Measurements from ENCODE around the gene TBL3. TPM values are rescaled to one million over a fixed set of nuclear protein-coding genes. Genes with fewer than 3 reads are reported as not detected.

The TBL3 gene
- total RNA-seq, 1 experiment from 2014 or later: 73.4 TPM

DNA sequence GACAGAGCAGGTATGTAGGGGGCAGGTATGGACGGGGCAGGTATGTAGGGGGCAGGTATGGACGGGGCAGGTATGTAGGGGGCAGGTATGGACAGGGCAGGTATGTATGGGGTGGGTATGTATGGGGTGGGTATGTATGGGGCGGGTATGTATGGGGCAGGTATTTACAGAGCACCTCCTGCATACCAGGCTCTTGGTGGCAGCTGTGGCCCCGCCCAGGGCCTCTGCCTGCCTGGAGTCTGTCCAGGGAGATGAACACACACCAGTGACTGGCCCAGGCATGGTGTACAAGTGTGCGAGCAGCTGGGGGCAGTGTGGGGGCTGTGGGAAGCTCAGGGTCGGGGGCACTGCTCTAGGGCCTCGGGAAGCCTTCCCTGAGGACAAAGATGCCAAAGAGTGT lies 21.8 kb upstream of the TBL3 start:
- Mint-ChIP-seq H3K9me3 (no peaks in the 10 kb centered on the region), H3K36me3 (no peaks in the 10 kb centered on the region), H3K27me3 (ENCODE audit: low read depth) (peaks cover 8% of the 10 kb centered on the region; the same call in 1 of the 2 replicates), H3K4me1 (peaks cover 4% of the 10 kb centered on the region), H3K27ac (no peak overlapping the region), H3K4me3 (no peak overlapping the region)
- no peak for TF ChIP-seq ZNF671 (CRISPR knock-in tag; IDR thresholded peaks at IDR 0.05)
- TF ChIP-seq TP53 (CRISPR knock-in tag; IDR thresholded peaks at IDR 0.05): no peak
- TF ChIP-seq SMAD4 (CRISPR knock-in tag; IDR thresholded peaks at IDR 0.05): no peak
- TF ChIP-seq HMGA2 (CRISPR knock-in tag; IDR thresholded peaks at IDR 0.05): no peak
- TF ChIP-seq ETV6 (CRISPR knock-in tag; IDR thresholded peaks at IDR 0.05): no peak
- TF ChIP-seq RORB (CRISPR knock-in tag; IDR thresholded peaks at IDR 0.05): no peak
- no peak for TF ChIP-seq JAZF1 (CRISPR knock-in tag; IDR thresholded peaks at IDR 0.05)
- TF ChIP-seq ZNF396 (CRISPR knock-in tag; IDR thresholded peaks at IDR 0.05; ENCODE audit: borderline replicate concordance): no peak
- TF ChIP-seq SMAD3 (CRISPR knock-in tag; IDR thresholded peaks at IDR 0.05; ENCODE audit: borderline replicate concordance): no peak
- TF ChIP-seq ZNF263 (CRISPR knock-in tag; IDR thresholded peaks at IDR 0.05; ENCODE audit: low read depth): no peak
- no peak for TF ChIP-seq FOXK1 (CRISPR knock-in tag; IDR thresholded peaks at IDR 0.05)
- ChIA-PET CTCF (interaction anchor here (1.0 to 3.8 kb wide), 2 partner anchors 8 to 21 kb away, joined by 3 to 29 read pairs; partner anchors contain the start of gene MSRB1), POLR2A (no interaction called here)
- ATAC-seq (no peak), DNase-seq (ENCODE audit: low spot score) (no peak)

GRCh38 chr16:1950559-1950958 lies 21.3 kb upstream of the TBL3 start:
- Mint-ChIP-seq H3K27me3 (ENCODE audit: low read depth) (peaks cover 8% of the 10 kb centered on the region; the same call in 1 of the 2 replicates), H3K4me1 (peaks cover 4% of the 10 kb centered on the region), H3K27ac (no peak overlapping the region), H3K9me3 (no peaks in the 10 kb centered on the region), H3K4me3 (no peak overlapping the region), H3K36me3 (no peaks in the 10 kb centered on the region)
- DNase-seq (ENCODE audit: low spot score) (no peak), ATAC-seq (no peak)
- POLR2A ChIA-PET: no interaction called here
- CTCF ChIA-PET: interaction anchor here (1.0 to 3.8 kb wide), 2 partner anchors 9 to 21 kb away, joined by 3 to 29 read pairs; partner anchors contain the start of gene MSRB1
- TF ChIP-seq, protein P1, sequence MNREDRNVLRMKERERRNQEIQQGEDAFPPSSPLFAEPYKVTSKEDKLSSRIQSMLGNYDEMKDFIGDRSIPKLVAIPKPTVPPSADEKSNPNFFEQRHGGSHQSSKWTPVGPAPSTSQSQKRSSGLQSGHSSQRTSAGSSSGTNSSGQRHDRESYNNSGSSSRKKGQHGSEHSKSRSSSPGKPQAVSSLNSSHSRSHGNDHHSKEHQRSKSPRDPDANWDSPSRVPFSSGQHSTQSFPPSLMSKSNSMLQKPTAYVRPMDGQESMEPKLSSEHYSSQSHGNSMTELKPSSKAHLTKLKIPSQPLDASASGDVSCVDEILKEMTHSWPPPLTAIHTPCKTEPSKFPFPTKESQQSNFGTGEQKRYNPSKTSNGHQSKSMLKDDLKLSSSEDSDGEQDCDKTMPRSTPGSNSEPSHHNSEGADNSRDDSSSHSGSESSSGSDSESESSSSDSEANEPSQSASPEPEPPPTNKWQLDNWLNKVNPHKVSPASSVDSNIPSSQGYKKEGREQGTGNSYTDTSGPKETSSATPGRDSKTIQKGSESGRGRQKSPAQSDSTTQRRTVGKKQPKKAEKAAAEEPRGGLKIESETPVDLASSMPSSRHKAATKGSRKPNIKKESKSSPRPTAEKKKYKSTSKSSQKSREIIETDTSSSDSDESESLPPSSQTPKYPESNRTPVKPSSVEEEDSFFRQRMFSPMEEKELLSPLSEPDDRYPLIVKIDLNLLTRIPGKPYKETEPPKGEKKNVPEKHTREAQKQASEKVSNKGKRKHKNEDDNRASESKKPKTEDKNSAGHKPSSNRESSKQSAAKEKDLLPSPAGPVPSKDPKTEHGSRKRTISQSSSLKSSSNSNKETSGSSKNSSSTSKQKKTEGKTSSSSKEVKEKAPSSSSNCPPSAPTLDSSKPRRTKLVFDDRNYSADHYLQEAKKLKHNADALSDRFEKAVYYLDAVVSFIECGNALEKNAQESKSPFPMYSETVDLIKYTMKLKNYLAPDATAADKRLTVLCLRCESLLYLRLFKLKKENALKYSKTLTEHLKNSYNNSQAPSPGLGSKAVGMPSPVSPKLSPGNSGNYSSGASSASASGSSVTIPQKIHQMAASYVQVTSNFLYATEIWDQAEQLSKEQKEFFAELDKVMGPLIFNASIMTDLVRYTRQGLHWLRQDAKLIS (CRISPR knock-in tag; IDR thresholded peaks at IDR 0.05; ENCODE audit: borderline replicate concordance): no peak
- no peak for TF ChIP-seq GRHL2 (CRISPR knock-in tag; IDR thresholded peaks at IDR 0.05; ENCODE audit: insufficient replicate concordance, severe bottlenecking)
- TF ChIP-seq, protein P2, sequence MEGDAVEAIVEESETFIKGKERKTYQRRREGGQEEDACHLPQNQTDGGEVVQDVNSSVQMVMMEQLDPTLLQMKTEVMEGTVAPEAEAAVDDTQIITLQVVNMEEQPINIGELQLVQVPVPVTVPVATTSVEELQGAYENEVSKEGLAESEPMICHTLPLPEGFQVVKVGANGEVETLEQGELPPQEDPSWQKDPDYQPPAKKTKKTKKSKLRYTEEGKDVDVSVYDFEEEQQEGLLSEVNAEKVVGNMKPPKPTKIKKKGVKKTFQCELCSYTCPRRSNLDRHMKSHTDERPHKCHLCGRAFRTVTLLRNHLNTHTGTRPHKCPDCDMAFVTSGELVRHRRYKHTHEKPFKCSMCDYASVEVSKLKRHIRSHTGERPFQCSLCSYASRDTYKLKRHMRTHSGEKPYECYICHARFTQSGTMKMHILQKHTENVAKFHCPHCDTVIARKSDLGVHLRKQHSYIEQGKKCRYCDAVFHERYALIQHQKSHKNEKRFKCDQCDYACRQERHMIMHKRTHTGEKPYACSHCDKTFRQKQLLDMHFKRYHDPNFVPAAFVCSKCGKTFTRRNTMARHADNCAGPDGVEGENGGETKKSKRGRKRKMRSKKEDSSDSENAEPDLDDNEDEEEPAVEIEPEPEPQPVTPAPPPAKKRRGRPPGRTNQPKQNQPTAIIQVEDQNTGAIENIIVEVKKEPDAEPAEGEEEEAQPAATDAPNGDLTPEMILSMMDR (IDR thresholded peaks at IDR 0.05): no peak
- no peak for TF ChIP-seq ZNF138 (CRISPR knock-in tag; conservative IDR thresholded peaks at IDR 0.05)
- TF ChIP-seq CREB1 (CRISPR knock-in tag; IDR thresholded peaks at IDR 0.05): no peak
- TF ChIP-seq, protein P3, sequence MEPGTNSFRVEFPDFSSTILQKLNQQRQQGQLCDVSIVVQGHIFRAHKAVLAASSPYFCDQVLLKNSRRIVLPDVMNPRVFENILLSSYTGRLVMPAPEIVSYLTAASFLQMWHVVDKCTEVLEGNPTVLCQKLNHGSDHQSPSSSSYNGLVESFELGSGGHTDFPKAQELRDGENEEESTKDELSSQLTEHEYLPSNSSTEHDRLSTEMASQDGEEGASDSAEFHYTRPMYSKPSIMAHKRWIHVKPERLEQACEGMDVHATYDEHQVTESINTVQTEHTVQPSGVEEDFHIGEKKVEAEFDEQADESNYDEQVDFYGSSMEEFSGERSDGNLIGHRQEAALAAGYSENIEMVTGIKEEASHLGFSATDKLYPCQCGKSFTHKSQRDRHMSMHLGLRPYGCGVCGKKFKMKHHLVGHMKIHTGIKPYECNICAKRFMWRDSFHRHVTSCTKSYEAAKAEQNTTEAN (CRISPR knock-in tag; IDR thresholded peaks at IDR 0.05): no peak
- TF ChIP-seq PREB (CRISPR knock-in tag; IDR thresholded peaks at IDR 0.05; ENCODE audit: borderline replicate concordance): no peak
- TF ChIP-seq, protein P4, sequence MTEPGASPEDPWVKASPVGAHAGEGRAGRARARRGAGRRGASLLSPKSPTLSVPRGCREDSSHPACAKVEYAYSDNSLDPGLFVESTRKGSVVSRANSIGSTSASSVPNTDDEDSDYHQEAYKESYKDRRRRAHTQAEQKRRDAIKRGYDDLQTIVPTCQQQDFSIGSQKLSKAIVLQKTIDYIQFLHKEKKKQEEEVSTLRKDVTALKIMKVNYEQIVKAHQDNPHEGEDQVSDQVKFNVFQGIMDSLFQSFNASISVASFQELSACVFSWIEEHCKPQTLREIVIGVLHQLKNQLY (CRISPR knock-in tag; IDR thresholded peaks at IDR 0.05): no peak
- no peak for TF ChIP-seq SP1 (CRISPR knock-in tag; conservative IDR thresholded peaks at IDR 0.05)
- no peak for TF ChIP-seq NFE2L1 (CRISPR knock-in tag; IDR thresholded peaks at IDR 0.05)
- TF ChIP-seq AR (CRISPR knock-in tag; IDR thresholded peaks at IDR 0.05): no peak
- TF ChIP-seq ATF3 (CRISPR knock-in tag; conservative IDR thresholded peaks at IDR 0.05): no peak
